ENCODE data around the gene MYO10.

The MYO10 gene

DNA sequence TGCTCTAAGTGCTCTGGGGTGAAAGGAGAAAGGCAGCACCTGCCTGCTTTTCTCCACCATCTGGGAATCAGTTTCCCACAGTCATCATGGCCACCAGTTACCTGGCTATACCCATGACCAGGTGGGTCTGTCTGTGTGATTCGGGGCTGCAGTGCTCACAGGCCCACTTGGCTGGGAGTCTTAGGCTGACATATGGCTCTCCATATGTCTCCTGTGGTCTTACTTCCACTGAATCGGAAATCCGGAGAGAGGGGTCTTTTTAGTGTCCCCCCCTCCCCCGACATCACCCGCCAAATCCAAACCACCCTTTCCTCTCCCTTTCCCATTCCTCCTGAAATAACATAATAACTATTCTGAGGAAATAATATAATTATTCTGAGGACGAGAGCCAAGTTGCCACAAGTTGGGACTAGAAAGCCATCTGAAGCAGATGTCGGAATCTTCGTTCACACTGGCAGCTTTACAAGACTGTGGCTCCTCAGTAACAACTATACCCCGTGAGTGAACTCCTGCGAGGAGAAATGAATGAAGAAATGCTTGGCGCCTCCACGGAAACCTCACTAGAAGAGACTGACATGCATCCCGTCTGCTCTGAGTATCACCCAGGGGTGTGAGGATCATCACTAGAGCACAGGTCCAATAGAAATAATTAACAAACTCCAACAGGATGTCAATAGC is 143.4 kb downstream of the MYO10 start:
- FAIRE-seq (no peak), DNase-seq (ENCODE audit: insufficient read length, low spot score) (no peak)
- TF ChIP-seq, protein P1, sequence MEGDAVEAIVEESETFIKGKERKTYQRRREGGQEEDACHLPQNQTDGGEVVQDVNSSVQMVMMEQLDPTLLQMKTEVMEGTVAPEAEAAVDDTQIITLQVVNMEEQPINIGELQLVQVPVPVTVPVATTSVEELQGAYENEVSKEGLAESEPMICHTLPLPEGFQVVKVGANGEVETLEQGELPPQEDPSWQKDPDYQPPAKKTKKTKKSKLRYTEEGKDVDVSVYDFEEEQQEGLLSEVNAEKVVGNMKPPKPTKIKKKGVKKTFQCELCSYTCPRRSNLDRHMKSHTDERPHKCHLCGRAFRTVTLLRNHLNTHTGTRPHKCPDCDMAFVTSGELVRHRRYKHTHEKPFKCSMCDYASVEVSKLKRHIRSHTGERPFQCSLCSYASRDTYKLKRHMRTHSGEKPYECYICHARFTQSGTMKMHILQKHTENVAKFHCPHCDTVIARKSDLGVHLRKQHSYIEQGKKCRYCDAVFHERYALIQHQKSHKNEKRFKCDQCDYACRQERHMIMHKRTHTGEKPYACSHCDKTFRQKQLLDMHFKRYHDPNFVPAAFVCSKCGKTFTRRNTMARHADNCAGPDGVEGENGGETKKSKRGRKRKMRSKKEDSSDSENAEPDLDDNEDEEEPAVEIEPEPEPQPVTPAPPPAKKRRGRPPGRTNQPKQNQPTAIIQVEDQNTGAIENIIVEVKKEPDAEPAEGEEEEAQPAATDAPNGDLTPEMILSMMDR (IDR thresholded peaks at IDR 0.05; ENCODE audit: insufficient read depth, missing control alignments): no peak

DNA sequence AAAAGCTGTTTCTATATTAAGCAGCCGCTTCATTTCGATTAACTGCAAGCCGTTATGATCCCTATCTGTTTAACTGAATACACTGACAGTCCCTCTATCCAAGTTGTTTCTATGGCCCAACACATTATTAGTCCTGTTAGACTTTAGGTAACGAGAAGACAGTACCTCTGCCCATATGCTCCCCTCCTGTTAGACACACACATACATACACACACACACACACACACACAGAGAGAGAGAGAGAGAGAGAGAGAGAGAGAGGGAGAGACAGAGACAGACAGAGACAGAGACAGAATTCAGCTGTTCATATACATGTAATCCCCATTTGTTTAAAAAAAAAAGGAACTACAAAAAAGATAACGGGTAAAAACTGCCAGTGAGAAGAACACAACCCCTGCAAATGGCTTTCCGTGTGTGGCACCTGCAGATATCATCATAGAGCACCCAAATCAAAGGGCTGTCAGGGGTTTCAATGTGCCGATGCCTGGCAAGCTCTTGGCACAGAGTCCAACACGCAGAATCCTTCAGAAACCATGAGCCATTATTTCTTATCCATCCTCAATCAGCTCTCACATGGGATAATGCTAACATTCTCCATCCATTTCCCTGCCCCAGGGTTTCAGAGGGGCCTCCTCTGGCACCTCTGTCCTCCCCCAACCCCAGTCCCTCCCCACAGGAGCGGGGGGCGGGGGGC is 144.0 kb downstream of the MYO10 start:
- TF ChIP-seq, protein P1 (IDR thresholded peaks at IDR 0.05; ENCODE audit: insufficient read depth, missing control alignments): no peak
- FAIRE-seq (no peak), DNase-seq (ENCODE audit: insufficient read length, low spot score) (no peak)

DNA sequence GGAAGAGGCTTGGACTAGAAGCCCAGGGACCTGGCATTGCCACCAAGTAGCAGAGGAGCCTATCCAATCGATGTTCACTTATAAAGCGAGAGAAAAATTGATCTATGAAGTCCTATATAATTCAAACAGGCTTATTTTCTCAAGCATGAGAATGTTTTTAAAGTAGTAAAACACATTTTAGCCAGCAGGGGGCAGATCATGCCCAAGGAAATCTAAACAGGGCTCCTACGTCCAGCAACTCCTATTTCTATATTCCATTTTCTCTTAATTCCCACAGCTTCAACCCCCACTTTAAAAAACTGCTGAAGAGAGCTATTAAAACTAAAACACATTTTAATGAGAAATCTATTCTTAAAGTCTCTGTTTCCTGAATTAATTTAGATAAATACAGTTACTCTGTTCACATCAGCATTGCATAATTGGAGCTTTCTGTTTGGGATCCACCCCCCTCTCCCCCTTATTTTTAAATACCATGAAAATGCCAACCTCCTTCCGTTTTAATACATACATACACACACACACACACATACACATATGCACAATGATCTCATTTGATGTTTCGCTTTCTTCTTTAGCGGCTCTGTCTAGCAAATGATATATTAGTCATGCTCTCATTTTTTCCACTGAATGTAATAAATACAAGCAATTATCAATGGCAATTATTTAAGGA is 144.9 kb downstream of the MYO10 start:
- FAIRE-seq: no peak
- no peak for DNase-seq (ENCODE audit: insufficient read length, low spot score)
- TF ChIP-seq, protein P1 (IDR thresholded peaks at IDR 0.05; ENCODE audit: insufficient read depth, missing control alignments): peak; percentile 61

DNA sequence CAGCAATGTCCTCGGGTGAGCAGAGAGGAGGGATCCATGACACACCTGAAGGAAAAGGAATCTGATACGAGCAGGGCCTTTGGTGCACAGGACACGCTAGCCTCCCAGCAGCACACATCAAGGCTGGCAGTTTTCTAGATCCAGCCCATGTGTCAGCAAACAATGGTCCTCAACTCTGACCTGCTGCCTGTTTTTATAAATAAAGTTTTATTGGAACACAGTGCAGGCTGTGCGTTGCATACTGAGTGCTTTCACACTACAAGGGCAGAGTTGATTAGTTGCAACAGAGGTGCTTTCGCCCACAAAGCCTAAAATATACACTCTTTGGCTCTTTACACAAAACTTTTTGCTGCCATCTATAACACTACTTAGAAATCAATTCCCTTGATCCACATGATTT is 147.1 kb downstream of the MYO10 start:
- TF ChIP-seq, protein P1 (IDR thresholded peaks at IDR 0.05; ENCODE audit: insufficient read depth, missing control alignments): no peak
- FAIRE-seq: no peak
- DNase-seq (ENCODE audit: insufficient read length, low spot score): no peak

DNA sequence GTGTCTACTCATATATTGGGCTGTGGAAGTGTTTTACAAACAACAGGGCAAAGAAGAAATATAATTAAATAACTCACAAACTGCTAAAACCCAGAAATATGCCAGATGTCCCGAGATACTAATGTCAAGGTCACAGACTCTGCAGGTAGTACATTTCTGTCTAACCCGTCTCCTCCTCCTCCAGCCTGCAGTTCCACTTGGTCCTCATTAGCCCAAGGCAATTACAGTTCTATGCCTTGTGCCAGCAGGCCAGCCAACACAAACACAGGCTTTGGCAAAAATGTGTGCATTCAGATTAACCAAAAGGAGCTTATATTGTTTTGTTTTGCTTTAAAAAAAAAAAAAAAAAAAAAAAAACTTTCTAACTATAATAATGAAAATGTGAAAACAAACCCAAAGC is 148.8 kb downstream of the MYO10 start:
- FAIRE-seq: no peak
- TF ChIP-seq, protein P1 (IDR thresholded peaks at IDR 0.05; ENCODE audit: insufficient read depth, missing control alignments): no peak
- no peak for DNase-seq (ENCODE audit: insufficient read length, low spot score)

DNA sequence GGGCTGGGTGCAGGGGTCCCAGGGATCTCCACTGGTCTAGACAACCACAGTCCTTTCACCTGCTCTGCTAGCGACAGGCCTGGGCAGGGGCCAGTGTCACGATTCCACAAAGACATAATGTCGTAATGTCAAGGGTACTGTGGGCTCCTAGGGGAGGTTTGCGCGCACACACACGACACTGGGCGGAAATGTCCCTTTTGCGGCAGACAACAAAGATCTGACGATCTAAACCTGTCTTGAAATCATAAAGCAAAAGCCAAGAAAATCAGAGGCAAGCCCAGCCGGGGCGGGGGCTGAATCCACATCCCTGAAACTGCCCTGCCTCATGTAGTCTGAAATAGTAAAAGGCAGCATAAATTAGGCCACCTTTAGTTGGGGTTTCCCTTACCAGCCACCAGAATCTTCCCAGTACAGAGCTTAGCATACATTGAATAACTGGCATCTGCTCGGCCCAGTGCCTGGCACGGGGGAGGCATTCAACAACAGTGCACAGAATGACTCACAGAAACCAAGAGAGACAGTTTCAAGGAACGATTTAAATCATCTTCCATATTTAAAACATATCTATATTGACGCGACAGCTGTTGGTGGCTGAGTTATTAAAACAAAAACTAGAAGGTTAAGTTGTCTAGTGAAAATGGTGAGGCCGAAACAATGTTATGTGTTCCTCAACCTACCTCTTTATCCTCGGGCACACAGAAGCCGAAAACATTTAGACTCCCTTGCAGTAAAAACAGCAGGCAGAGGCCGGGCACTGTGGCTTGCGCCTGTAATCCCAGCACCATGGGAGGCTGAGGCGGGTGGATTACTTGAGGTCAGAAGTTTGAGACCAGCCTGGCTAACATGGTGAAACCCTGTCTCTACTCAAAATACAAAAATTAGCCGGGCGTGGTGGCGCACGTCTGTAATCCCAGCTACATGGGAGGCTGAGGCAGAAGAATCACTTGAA is 151.0 kb downstream of the MYO10 start:
- TF ChIP-seq, protein P1 (IDR thresholded peaks at IDR 0.05; ENCODE audit: insufficient read depth, missing control alignments): no peak
- DNase-seq (ENCODE audit: insufficient read length, low spot score) (no peak), FAIRE-seq (no peak)

Data from D721Med (cell line).